HK-2 (cell line): ENCODE results near the gene ALDH1A2.
"Not testable (repeated sequence)": the region's sequence is repeated elsewhere in the genome, so short reads cannot be mapped to it uniquely, and the experiment has no call there.

Experiments
- DNase-seq: peaks from one replicate; pipeline ENCODE4 v3.0.0-alpha.2; 2018; ENCODE audit not compliant: unreplicated experiment

ALDH1A2 gene

GRCh38 chr15:58042006-58042405, 23.5 kb downstream of the ALDH1A2 start:
- DNase-seq, result no peak

- DNase-seq, result no peak
Measured at GRCh38 chr15:58040150-58040549, 25.4 kb downstream of the ALDH1A2 start.

GRCh38 chr15:58039079-58040035, 26.2 kb downstream of the ALDH1A2 start:
- no peak for DNase-seq

DNA sequence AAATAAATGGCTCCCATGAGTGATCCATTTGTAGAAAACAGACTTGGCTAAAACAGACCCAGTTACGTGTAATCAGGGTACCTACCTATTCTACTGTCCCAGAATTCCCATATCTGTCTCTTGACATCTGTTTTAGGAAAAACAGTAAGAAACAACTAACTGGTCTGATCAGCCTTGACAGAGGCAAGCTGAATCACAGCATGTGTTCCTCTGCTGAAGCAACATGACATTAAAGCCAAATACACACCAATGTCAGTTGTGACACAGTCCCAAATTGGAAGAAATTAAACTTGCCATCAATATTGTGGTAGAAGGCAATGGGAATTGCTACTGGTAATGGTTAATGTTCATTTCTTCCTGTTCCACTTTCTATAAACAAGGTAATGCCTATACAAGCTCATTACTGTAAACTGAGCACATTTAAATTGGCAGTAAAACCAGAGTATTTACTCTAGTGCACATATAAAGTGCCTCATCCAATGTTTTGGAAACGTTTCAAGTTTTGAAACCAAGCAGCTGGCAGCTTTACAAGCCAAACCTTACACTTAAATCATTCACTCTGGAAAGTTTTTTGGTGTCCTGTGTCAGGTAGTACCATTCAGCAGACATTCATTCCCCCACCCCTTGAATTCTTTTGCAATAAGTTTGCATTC, 27.0 kb downstream of the ALDH1A2 start:
- no peak for DNase-seq

DNA sequence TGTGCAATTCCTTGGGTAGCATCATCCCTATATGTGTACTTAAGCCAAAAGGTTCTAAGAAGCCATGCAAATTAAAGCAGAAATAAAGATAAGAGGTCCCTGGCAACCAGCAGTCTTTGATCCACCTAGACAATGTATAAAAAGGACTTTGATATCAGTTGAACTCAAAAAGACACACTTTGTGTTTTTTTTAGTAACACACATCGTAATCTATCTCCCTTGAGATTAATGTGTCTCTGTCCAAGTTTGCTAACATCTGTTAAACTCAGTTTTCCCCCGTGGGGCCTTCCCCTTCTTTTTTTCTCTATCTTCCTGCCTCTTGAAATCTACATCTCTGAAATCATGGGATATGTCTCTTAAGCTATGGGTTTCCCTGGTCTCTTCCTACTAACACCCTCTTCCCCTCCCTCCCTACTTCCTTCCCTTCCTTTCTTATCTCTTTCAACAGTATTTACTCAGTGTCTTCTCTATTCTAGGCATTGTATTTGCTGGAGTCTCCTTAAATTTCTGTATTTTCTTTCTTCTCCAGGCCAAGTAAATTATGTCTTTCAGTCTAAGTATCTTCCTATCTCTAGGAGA, 27.7 kb downstream of the ALDH1A2 start:
- no peak for DNase-seq

DNA sequence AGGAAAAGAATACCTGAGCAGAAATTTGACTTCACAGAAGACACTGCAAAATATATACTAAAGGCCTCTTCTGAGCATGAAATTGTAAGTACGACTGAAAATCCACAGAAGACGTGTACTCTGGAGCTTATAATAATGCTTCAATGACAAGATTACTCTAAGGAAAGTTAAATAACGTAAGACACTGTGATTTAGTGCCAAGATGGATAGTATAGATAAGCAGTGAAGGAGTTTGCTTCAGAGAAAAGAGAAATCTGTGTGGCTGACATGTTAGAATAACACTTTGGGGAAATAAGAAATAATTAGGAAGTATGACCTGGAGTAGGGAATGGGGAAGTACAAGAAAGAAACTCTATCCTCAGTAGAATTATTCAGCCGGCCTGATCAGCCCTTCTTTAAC, 28.9 kb downstream of the ALDH1A2 start:
- no peak for DNase-seq

- DNase-seq, result not testable (repeated sequence)
Measured at GRCh38 chr15:58028392-58028791, 37.1 kb downstream of the ALDH1A2 start.

- no peak for DNase-seq
Measured at GRCh38 chr15:58026552-58026951, 39.0 kb downstream of the ALDH1A2 start.

DNA sequence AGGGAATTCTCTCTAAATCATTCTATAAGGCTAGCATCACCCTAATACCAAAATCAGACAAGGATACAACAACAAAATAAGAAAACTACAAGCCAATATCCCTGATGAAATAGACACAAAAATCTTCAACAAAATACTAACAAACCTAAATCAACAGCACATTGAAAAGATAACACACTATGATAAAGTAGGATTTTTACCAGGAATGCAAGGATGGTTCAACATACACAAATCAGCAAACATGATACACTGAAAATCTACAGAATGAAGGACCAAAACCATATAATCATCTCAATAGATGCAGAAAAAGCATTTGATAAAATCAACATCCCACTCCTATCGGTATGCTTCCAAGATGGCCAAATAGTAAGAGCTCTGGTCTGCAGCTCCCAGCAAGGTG, 39.5 kb downstream of the ALDH1A2 start:
- no peak for DNase-seq

DNA sequence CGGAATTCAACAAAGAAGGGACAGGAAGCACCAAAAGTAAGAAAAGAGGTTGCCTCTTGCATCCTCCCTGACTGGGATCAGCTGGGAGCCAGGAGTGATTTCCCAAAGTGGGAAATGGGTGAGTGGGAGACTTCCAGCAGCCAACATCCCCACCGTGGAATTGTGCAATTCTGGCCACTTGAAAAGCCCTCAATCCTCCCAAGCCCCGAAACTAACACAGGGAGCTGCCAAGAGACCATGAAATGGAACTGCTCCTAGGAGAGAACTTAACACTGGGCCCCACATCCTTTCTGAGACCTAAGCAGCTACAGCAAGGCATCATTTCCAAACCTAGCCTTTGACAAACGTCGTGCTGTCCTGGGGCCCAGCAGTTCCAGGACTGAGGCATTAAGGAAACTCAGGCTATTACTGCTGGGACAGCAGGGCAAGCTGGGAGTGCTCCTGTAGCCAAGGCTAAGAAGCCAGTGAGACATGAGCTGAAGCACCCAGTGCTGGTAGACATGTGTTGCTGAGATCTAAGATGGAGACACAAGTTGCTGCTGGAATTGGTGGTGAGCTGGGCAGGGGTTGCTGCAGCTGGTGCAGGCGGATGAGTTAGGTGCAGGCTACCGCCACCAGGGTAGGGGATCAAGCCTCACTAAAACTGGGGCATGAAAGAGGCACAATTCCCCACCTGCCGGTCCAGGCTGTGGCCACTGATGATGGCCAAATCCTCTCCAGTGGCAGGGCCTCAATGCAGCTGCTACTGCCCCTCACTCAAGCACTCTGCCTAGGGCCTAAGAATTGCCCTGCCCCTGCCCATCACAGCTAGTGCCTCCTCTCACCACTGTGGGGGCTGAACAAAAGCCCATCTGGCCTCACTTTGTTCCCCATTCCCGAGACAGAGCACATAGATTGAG, 43.9 kb downstream of the ALDH1A2 start:
- no peak for DNase-seq

- no peak for DNase-seq
Measured at GRCh38 chr15:58019503-58020376, 45.8 kb downstream of the ALDH1A2 start.

DNA sequence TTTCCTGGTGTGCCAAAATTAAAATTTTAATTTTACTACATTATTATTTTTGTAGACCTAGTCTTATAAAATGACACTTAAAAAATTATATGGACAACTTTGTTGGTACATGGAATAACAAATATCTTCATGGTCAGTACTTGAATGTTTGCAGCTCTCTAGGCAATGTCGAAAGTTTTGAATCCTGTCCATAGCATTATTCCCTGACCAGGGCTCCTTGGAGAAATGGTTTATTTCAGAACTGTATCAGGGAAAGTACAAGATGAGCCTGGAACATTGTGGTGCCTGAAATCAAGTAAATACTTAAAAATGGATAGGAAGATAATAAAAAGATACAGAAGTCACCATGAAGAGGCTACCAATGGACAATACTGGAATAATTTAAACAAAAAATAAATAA, 47.6 kb downstream of the ALDH1A2 start:
- no peak for DNase-seq

- DNase-seq, result no peak
Measured at GRCh38 chr15:58016581-58017175, 48.8 kb downstream of the ALDH1A2 start.

DNA sequence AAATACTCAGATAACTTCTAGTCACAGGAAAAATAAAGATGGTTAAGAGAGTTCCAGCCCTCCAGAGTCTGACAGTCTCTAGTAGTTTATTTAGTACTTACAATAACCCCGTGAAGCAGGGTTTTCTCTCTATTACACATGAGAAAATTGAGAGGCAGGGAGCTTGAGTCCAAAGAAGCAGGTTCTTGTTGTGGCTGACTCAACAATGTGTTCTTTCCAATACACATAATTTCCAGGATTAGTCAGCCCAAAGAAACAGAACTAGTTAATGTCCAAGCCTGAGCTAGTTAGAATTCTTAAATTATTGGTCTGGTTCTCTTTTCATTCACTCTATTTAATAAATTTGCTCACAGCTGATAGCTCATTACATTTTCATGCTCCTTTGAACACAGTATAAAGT, 49.9 kb downstream of the ALDH1A2 start:
- DNase-seq, result no peak

DNA sequence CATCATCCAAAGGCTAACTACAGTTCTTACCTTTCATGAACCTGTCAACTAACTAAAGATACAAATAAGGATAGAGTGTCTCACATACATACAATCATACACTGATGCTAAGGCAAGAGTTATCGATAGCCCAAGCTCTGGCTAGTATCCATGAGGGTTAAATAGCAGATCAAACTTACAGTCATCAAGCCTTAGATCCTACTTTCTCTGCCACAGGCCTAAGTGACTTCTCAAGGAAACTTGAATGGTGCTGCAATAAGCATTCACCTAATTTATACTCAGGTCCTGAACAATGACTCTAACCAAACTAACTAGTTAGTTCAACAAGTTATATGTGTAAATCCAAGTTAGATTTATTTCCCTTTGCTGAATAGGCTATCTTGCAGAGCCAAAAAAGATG, 51.0 kb downstream of the ALDH1A2 start:
- no peak for DNase-seq

- DNase-seq, result no peak
Measured at GRCh38 chr15:58014040-58014439, 51.5 kb downstream of the ALDH1A2 start.

GRCh38 chr15:58010983-58011382, 54.5 kb downstream of the ALDH1A2 start:
- no peak for DNase-seq

DNA sequence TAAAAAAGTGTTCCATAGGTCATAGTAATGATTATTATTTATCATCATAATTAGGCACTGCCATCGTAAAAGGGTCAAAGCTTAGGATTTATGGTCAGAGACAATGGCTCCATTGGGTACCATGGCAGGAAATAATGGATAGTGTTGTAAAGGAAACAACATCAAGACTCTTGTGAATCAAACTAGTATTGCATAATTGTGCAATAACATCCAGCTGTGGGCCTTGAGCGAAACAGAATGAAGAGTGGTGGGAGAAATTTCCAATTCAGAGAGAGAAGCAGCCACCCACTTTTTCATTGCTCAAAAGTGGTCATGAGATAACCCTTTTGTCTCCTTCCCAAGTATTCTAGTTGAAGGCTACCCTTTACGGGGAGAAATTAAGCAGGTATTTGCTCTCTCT, 61.7 kb downstream of the ALDH1A2 start:
- no peak for DNase-seq

- no peak for DNase-seq
Measured at GRCh38 chr15:58002338-58003126, 63.0 kb downstream of the ALDH1A2 start.

GRCh38 chr15:57999699-58000098, 65.8 kb downstream of the ALDH1A2 start:
- DNase-seq, result not testable (repeated sequence)
